HCT116 (cell line): ENCODE data around the gene GMEB2. TPM values are rescaled to one million over a fixed set of nuclear protein-coding genes. Genes with fewer than 3 reads are reported as not detected.

Experiments used
- ATAC-seq: fragments of 200-7000 bp; cut with Tn5 transposase; 2 replicates; pipeline ENCODE4 v1.9.1; 2020; ENCODE audit warnings: mild to moderate bottlenecking, moderate library complexity
- BruUV-seq: library from RNA; stranded (reverse); fragments of 400-500 nt; replicated peaks from 2 replicates; lab custom pipeline; 2021; lab: Mats Ljungman, UMichigan
- CTCF ChIA-PET: fragments of 300-600 bp; sonication (Branson Sonifier 250); formaldehyde crosslinking; loops from one replicate; lab custom pipeline; 2021; ENCODE audit warnings: antibody characterized with exemption; lab: Charles Lee
- POLR2A ChIA-PET: fragments of 300-600, 350-600 bp; sonication (Branson Sonifier 250); formaldehyde crosslinking; loops from one replicate; lab custom pipeline; 2021; ENCODE audit warnings: antibody characterized with exemption; lab: Charles Lee
- RAD21 ChIA-PET, 2 experiments: fragments of 300-600 bp; sonication (Branson Sonifier 250); formaldehyde crosslinking; loops; one replicate each; lab custom pipeline; 2023; ENCODE audit warnings: low total read pairs in 2 of 2; ENCODE audit not compliant: uncharacterized antibody in 2 of 2, unreplicated experiment in 2 of 2, low non-redundant PET in 1 of 2; lab: Charles Lee
- DNase-seq: peaks from one replicate; pipeline ENCODE4 v3.0.0-alpha.2; 2010; ENCODE audit warnings: low read depth, low spot score
- H2AFZ ChIP-seq: fragments of 200-600 bp; shearing (Covaris generic), sonication (generic); 2 replicates; pipeline ENCODE4 v1.6.1; 2017; ENCODE audit warnings: low read depth, mixed run types, mixed read lengths, antibody characterized with exemption, low read length; ENCODE audit not compliant: poor library complexity, severe bottlenecking
- H3K27ac ChIP-seq: 2 replicates; pipeline ENCODE4 v1.5.1; 2012; ENCODE audit warnings: low read depth, low read length
- H3K27me3 ChIP-seq: fragments of 200-600 bp; sonication (generic); 2 replicates; pipeline ENCODE4 v1.6.1; 2016; ENCODE audit warnings: mixed run types, low read length, mixed read lengths; ENCODE audit not compliant: insufficient read depth
- H3K36me3 ChIP-seq, 2 experiments: fragments of 200-500 bp in 1 of 2; fragments of 200-600 bp in 1 of 2; sonication (Bioruptor generic) in 1 of 2; sonication (generic) in 1 of 2; 2 replicates each; pipeline versions ENCODE4 v1.5.1 to v1.6.1; 2014 to 2016; ENCODE audit warnings: low read length in 2 of 2, inconsistent platforms in 1 of 2, mixed read lengths in 1 of 2, mixed run types in 1 of 2; ENCODE audit not compliant: insufficient read depth in 2 of 2, control insufficient read depth in 1 of 2
- H3K4me1 ChIP-seq, 2 experiments: fragments of 200-600 bp in 1 of 2; sonication (generic) in 1 of 2; 2 replicates each; pipeline versions ENCODE4 v1.5.1 to v1.6.1; 2012 to 2017; ENCODE audit warnings: low read length in 2 of 2, inconsistent platforms in 1 of 2, mild to moderate bottlenecking in 1 of 2, mixed read lengths in 1 of 2, mixed run types in 1 of 2, moderate library complexity in 1 of 2; ENCODE audit not compliant: insufficient read depth in 2 of 2, control insufficient read depth in 1 of 2
- H3K4me2 ChIP-seq: fragments of 200-600 bp; sonication (generic); 2 replicates; pipeline ENCODE4 v1.6.1; 2017; ENCODE audit warnings: mixed run types, low read length, mixed read lengths
- H3K4me3 ChIP-seq, 2 experiments: fragments of 200-600 bp in 1 of 2; sonication (generic) in 1 of 2; replicated peaks in 1 of 2; 2 replicates each; pipeline ENCODE4 v1.5.1; 2011 to 2016; ENCODE audit warnings: low read length in 2 of 2, control low read depth in 1 of 2, low read depth in 1 of 2, mild to moderate bottlenecking in 1 of 2, mixed read lengths in 1 of 2, mixed run types in 1 of 2
- H3K79me2 ChIP-seq: fragments of 200-600 bp; sonication (generic); 2 replicates; pipeline ENCODE4 v1.6.1; 2017; ENCODE audit warnings: mild to moderate bottlenecking, mixed run types, low read length, moderate library complexity, mixed read lengths; ENCODE audit not compliant: insufficient read depth
- H3K9ac ChIP-seq: fragments of 200-600 bp; sonication (generic); 2 replicates; pipeline ENCODE4 v1.6.1; 2016; ENCODE audit warnings: low read length, mixed read lengths
- H3K9me2 ChIP-seq: fragments of 200-600 bp; sonication (generic), shearing (Covaris generic); 2 replicates; pipeline ENCODE4 v1.6.1; 2017; ENCODE audit warnings: mixed run types, mild to moderate bottlenecking, moderate library complexity; ENCODE audit not compliant: insufficient read depth
- H3K9me3 ChIP-seq, 2 experiments: fragments of 200-500 bp in 1 of 2; fragments of 200-600 bp in 1 of 2; sonication (Bioruptor generic) in 1 of 2; sonication (generic) in 1 of 2; 2 replicates each; pipeline ENCODE4 v1.6.1; 2014 to 2017; ENCODE audit warnings: low read length in 2 of 2, mixed read lengths in 2 of 2, inconsistent platforms in 1 of 2, low read depth in 1 of 2, mild to moderate bottlenecking in 1 of 2, mixed run types in 1 of 2, moderate library complexity in 1 of 2; ENCODE audit not compliant: control insufficient read depth in 1 of 2, insufficient read depth in 1 of 2
- H4K20me1 ChIP-seq: fragments of 200-600 bp; sonication (generic), shearing (Covaris generic); 2 replicates; pipeline ENCODE4 v1.6.1; 2017; ENCODE audit warnings: mixed run types, mild to moderate bottlenecking, moderate library complexity; ENCODE audit not compliant: insufficient read depth
- CBX3 ChIP-seq: IDR thresholded peaks from 2 replicates; pipeline ENCODE4 v1.6.1; 2012; ENCODE audit warnings: low read depth
- EGR1 ChIP-seq: IDR thresholded peaks from 2 replicates; pipeline ENCODE4 v1.6.1; 2012; ENCODE audit warnings: low read depth
- EZH2 ChIP-seq: fragments of 200-600 bp; sonication (generic); IDR thresholded peaks from 2 replicates; pipeline ENCODE4 v1.6.1; 2017; ENCODE audit warnings: antibody characterized with exemption, mixed run types
- FOSL1 ChIP-seq: IDR thresholded peaks from 2 replicates; pipeline ENCODE4 v1.6.1; 2012; ENCODE audit warnings: low read depth
- POLR2A ChIP-seq: IDR thresholded peaks from 2 replicates; pipeline ENCODE4 v1.7.0; 2011; ENCODE audit warnings: borderline replicate concordance; ENCODE audit not compliant: insufficient read depth, insufficient read length; ENCODE audit errors: extremely low read depth
- SIN3A ChIP-seq: IDR thresholded peaks from 2 replicates; pipeline ENCODE4 v1.6.1; 2012; ENCODE audit warnings: low read depth
- SRF ChIP-seq: IDR thresholded peaks from 2 replicates; pipeline ENCODE4 v1.6.1; 2012; ENCODE audit warnings: low read depth
- TCF7L2 ChIP-seq: IDR thresholded peaks from 2 replicates; pipeline ENCODE4 v1.7.0; 2011; ENCODE audit warnings: borderline replicate concordance, inconsistent platforms; ENCODE audit not compliant: insufficient read depth, insufficient read length; ENCODE audit errors: extremely low read depth
- ZFX ChIP-seq: fragments of 450-650 bp; IDR thresholded peaks from 2 replicates; pipeline ENCODE4 v1.6.1; 2017
- intact Hi-C: fragments of 100-400 bp; cut with micrococcal nuclease; formaldehyde crosslinking; loops from 2 replicates; pipeline ENCODE4 v1.10.0; 2022
- total RNA-seq: library from RNA; stranded (reverse); gene quantifications from one replicate; pipeline ENCODE4 v1.2.1, GENCODE V29; 2021; ENCODE audit not compliant: unreplicated experiment
- TF ChIP-seq, protein P1 (sequence below): IDR thresholded peaks from 2 replicates; pipeline ENCODE4 v1.6.1; 2012
- TF ChIP-seq, protein P2 (sequence below): IDR thresholded peaks from 2 replicates; pipeline ENCODE4 v1.6.1; 2012
- TF ChIP-seq, protein P3 (sequence below), 3 experiments: fragments of 200-600 bp in 1 of 3; sonication (generic) in 1 of 3; IDR thresholded peaks in 2 of 3; conservative IDR thresholded peaks in 1 of 3; 2 replicates each; pipeline ENCODE4 v1.5.1; 2012 to 2017; ENCODE audit warnings: low read depth in 2 of 3, low read length in 2 of 3, antibody characterized with exemption in 1 of 3, borderline replicate concordance in 1 of 3, control low read depth in 1 of 3, mild to moderate bottlenecking in 1 of 3, mixed read lengths in 1 of 3, mixed run types in 1 of 3, moderate library complexity in 1 of 3; ENCODE audit not compliant: insufficient read depth in 1 of 3
- TF ChIP-seq, protein P4 (sequence below): IDR thresholded peaks from 2 replicates; pipeline ENCODE4 v1.6.1; 2011; ENCODE audit warnings: mild to moderate bottlenecking, low read length, moderate library complexity; ENCODE audit not compliant: insufficient replicate concordance; ENCODE audit errors: extremely low read depth

GMEB2 gene
- total RNA-seq, 1 experiment from 2014 or later: 13.9 TPM

DNA sequence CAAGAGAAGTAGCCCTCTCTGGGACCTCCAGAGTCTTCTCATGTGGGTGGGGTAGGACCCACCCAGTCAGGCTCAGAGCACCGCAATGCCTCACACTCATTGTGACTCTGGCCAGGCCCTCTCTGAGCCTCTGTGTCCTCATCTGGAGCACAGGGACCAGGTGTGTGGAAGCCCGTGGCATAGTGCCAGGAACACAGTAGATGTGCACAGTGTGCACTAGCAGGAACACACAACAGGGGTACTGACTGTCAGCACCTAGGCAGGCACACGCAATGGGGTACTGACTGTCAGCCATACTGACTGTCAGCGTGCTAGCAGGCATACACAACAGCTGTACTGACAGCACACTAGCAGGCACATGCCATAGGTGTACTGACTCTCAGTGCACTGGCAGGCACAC lies 28.3 kb upstream of the GMEB2 start:
- DNase-seq (no peak), ATAC-seq (no peak)
- Histone ChIP-seq H2AFZ (no peak overlapping the region), H3K4me3 (no peak overlapping the region), H3K79me2 (peaks cover 35% of the 10 kb centered on the region), H4K20me1 (no peaks in the 10 kb centered on the region), H3K9me2 (no peaks in the 10 kb centered on the region), H3K4me2 (no peak overlapping the region), H3K4me1 (peaks cover 25 to 55% of the 10 kb centered on the region in 2 experiments), H3K27ac (no peak overlapping the region), H3K36me3 (no peaks in the 10 kb centered on the region), H3K9me3 (no peaks in the 10 kb centered on the region), H3K27me3 (no peaks in the 10 kb centered on the region), H3K9ac (no peak overlapping the region)
- intact Hi-C loops: no loop called here
- ChIA-PET CTCF (no interaction called here), RAD21 (no interaction called here), POLR2A (interaction anchor here (0.8 kb wide), 1 partner anchor 28 kb away, joined by 3 read pairs; the partner anchor contains the start of gene GMEB2)
- BruUV-seq: no TSS peak
- TF ChIP-seq POLR2A (no peak), EZH2 (no peak), FOSL1 (no peak), EGR1 (no peak), ZFX (no peak)
- TF ChIP-seq, protein P1, sequence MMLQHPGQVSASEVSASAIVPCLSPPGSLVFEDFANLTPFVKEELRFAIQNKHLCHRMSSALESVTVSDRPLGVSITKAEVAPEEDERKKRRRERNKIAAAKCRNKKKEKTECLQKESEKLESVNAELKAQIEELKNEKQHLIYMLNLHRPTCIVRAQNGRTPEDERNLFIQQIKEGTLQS: no peak
- TF ChIP-seq, protein P2, sequence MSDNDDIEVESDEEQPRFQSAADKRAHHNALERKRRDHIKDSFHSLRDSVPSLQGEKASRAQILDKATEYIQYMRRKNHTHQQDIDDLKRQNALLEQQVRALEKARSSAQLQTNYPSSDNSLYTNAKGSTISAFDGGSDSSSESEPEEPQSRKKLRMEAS: no peak

DNA sequence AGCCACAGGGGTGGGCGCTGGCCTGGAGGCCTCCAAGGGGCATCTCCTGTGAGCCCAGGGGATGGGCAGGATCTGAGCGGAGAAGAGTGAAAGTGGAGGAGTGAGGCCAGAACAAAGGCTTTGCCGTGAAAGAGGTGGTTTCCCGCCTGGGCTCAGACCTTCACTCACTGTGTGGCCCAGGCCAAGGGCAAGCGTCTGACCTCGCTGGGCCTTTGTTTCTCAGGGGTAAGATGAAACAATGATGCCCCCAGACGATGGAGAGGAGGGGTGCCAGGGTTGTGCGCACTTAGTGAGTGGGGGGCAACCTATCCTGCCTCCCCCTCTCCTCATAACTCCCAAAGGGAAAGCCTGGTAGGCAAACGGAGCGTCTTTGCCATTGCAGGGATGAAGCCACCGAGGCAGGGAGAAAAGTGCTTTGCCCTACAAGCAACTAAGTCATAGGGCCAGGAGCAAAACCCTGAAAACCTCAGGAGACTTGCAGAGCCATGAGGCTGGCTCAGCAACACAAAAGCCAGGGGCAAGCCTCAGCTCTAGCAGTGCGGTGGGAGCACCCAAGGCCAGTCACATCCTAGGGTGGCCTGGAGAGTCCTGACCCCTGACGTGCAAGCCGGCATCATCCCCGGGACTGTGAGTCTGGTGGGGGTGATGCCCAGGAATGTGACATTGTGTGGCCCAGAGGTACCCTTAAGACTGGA lies 27.2 kb upstream of the GMEB2 start:
- BruUV-seq: no TSS peak
- peaks cover 33% of the 10 kb centered on the region for H3K79me2 ChIP-seq
- H3K4me1 ChIP-seq: peaks cover 18 to 49% of the 10 kb centered on the region in 2 experiments
- no peaks in the 10 kb centered on the region for H3K36me3 ChIP-seq
- H4K20me1 ChIP-seq: no peaks in the 10 kb centered on the region
- H3K27me3 ChIP-seq: no peaks in the 10 kb centered on the region
- DNase-seq (no peak), ATAC-seq (no peak)
- H3K9me3 ChIP-seq: no peaks in the 10 kb centered on the region
- H2AFZ ChIP-seq: no peak overlapping the region
- peak overlapping the region; percentile 65 for H3K27ac ChIP-seq
- POLR2A ChIA-PET: interaction anchor here (1.1 to 1.2 kb wide), 3 partner anchors 12 to 211 kb away, joined by 3 to 7 read pairs (median 4); partner anchors contain the start of gene TPD52L2
- H3K9ac ChIP-seq: peak overlapping the region; percentile 64
- H3K9me2 ChIP-seq: no peaks in the 10 kb centered on the region
- RAD21 ChIA-PET: no interaction called here
- peak overlapping the region; percentile 89 for H3K4me2 ChIP-seq
- peak overlapping the region; percentile 65 to 75 for H3K4me3 ChIP-seq
- intact Hi-C loops: loop anchor here (1.0 to 2.0 kb wide), 2 partner anchors 28 to 43 kb away; partner anchors contain the start of gene TNFRSF6B
- CTCF ChIA-PET: interaction anchor here (1.0 to 1.1 kb wide), 2 partner anchors 12 to 116 kb away, joined by 3 to 6 read pairs; no protein-coding TSS in a partner anchor
- TF ChIP-seq TCF7L2 (no peak), SRF (no peak), EZH2 (no peak), ZFX (no peak), EGR1 (no peak), CBX3 (no peak), SIN3A (no peak)
- TF ChIP-seq, protein P2: no peak
- TF ChIP-seq, protein P3, sequence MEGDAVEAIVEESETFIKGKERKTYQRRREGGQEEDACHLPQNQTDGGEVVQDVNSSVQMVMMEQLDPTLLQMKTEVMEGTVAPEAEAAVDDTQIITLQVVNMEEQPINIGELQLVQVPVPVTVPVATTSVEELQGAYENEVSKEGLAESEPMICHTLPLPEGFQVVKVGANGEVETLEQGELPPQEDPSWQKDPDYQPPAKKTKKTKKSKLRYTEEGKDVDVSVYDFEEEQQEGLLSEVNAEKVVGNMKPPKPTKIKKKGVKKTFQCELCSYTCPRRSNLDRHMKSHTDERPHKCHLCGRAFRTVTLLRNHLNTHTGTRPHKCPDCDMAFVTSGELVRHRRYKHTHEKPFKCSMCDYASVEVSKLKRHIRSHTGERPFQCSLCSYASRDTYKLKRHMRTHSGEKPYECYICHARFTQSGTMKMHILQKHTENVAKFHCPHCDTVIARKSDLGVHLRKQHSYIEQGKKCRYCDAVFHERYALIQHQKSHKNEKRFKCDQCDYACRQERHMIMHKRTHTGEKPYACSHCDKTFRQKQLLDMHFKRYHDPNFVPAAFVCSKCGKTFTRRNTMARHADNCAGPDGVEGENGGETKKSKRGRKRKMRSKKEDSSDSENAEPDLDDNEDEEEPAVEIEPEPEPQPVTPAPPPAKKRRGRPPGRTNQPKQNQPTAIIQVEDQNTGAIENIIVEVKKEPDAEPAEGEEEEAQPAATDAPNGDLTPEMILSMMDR (IDR thresholded peaks at IDR 0.05 in 2 of 3, conservative IDR thresholded peaks at IDR 0.05 in 1 of 3; ENCODE audit: borderline replicate concordance in 1 of 3, insufficient read depth in 1 of 3, low read depth in 2 of 3, low read length in 2 of 3): no peak
- TF ChIP-seq, protein P1: no peak
- TF ChIP-seq, protein P4, sequence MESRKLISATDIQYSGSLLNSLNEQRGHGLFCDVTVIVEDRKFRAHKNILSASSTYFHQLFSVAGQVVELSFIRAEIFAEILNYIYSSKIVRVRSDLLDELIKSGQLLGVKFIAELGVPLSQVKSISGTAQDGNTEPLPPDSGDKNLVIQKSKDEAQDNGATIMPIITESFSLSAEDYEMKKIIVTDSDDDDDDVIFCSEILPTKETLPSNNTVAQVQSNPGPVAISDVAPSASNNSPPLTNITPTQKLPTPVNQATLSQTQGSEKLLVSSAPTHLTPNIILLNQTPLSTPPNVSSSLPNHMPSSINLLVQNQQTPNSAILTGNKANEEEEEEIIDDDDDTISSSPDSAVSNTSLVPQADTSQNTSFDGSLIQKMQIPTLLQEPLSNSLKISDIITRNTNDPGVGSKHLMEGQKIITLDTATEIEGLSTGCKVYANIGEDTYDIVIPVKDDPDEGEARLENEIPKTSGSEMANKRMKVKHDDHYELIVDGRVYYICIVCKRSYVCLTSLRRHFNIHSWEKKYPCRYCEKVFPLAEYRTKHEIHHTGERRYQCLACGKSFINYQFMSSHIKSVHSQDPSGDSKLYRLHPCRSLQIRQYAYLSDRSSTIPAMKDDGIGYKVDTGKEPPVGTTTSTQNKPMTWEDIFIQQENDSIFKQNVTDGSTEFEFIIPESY: no peak
